HCT116 (cell line): Measurements from ENCODE around the gene TYMS.

Source experiments
- ATF3 ChIP-seq: IDR thresholded peaks from 2 replicates; pipeline ENCODE4 v1.6.1; 2012
- CEBPB ChIP-seq: IDR thresholded peaks from 2 replicates; pipeline ENCODE4 v1.6.1; 2012; ENCODE audit warnings: low read depth
- CTCF ChIP-seq, 3 experiments: fragments of 200-600 bp in 1 of 3; sonication (generic) in 1 of 3; IDR thresholded peaks in 2 of 3; conservative IDR thresholded peaks in 1 of 3; 2 replicates each; pipeline ENCODE4 v1.5.1; 2012 to 2017; ENCODE audit warnings: low read depth in 2 of 3, low read length in 2 of 3, antibody characterized with exemption in 1 of 3, borderline replicate concordance in 1 of 3, control low read depth in 1 of 3, mild to moderate bottlenecking in 1 of 3, mixed read lengths in 1 of 3, mixed run types in 1 of 3, moderate library complexity in 1 of 3; ENCODE audit not compliant: insufficient read depth in 1 of 3
- EGR1 ChIP-seq: IDR thresholded peaks from 2 replicates; pipeline ENCODE4 v1.6.1; 2012; ENCODE audit warnings: low read depth
- ELF1 ChIP-seq: IDR thresholded peaks from 2 replicates; pipeline ENCODE4 v1.6.1; 2012; ENCODE audit warnings: low read depth, borderline replicate concordance
- EZH2 ChIP-seq: fragments of 200-600 bp; sonication (generic); IDR thresholded peaks from 2 replicates; pipeline ENCODE4 v1.6.1; 2017; ENCODE audit warnings: antibody characterized with exemption, mixed run types
- POLR2A ChIP-seq: IDR thresholded peaks from 2 replicates; pipeline ENCODE4 v1.7.0; 2011; ENCODE audit warnings: borderline replicate concordance; ENCODE audit not compliant: insufficient read depth, insufficient read length; ENCODE audit errors: extremely low read depth
- POLR2AphosphoS5 ChIP-seq: IDR thresholded peaks from 2 replicates; pipeline ENCODE4 v1.6.1; 2011; ENCODE audit warnings: mild to moderate bottlenecking, low read depth, low read length, moderate library complexity
- SIN3A ChIP-seq: IDR thresholded peaks from 2 replicates; pipeline ENCODE4 v1.6.1; 2012; ENCODE audit warnings: low read depth
- SP1 ChIP-seq: IDR thresholded peaks from 2 replicates; pipeline ENCODE4 v1.6.1; 2012; ENCODE audit warnings: low read depth
- ZNF274 ChIP-seq: fragments of 200-500 bp; sonication (Bioruptor generic); IDR thresholded peaks from 2 replicates; pipeline ENCODE4 v1.6.1; 2014; ENCODE audit warnings: mild to moderate bottlenecking, low read depth, low read length, inconsistent platforms

GRCh38 chr18:708096-708495 is 50.6 kb downstream of the TYMS start:
- TF ChIP-seq POLR2A (no peak), CTCF (IDR thresholded peaks at IDR 0.05 in 2 of 3, conservative IDR thresholded peaks at IDR 0.05 in 1 of 3; ENCODE audit: borderline replicate concordance in 1 of 3, insufficient read depth in 1 of 3, low read depth in 2 of 3, low read length in 2 of 3) (no peak), CEBPB (no peak), SP1 (no peak), POLR2AphosphoS5 (no peak), EZH2 (no peak), ZNF274 (no peak), EGR1 (no peak), ELF1 (no peak), ATF3 (no peak), SIN3A (no peak)
